GM12878 (cell line): ENCODE measurements around the gene IFNL1. TPM values are rescaled to one million over a fixed set of nuclear protein-coding genes. Genes with fewer than 3 reads are reported as not detected.

Experiments
- ATAC-seq: fragments of 200-7000 bp; cut with Tn5 transposase; 3 replicates; pipeline ENCODE4 v1.9.1; 2020; ENCODE audit warnings: mild to moderate bottlenecking, moderate library complexity
- BruUV-seq: library from RNA; stranded (reverse); fragments of 400-500 nt; replicated peaks from 2 replicates; lab custom pipeline; 2021; lab: Mats Ljungman, UMichigan
- CTCF ChIA-PET: fragments of 300-600 bp; sonication (Branson Sonifier 250); formaldehyde crosslinking; extraction: SDS; loops from one replicate; lab custom pipeline; 2021; ENCODE audit warnings: inconsistent platforms; lab: Yijun Ruan, JAX
- POLR2A ChIA-PET: fragments of 350-600 bp; formaldehyde crosslinking; extraction: SDS; loops from one replicate; lab custom pipeline; 2021; ENCODE audit warnings: inconsistent platforms; lab: Charles Lee
- RAD21 ChIA-PET: fragments of 300-600 bp; sonication (Branson Sonifier 250); formaldehyde crosslinking; loops from one replicate; lab custom pipeline; 2023; ENCODE audit warnings: antibody characterized with exemption; ENCODE audit not compliant: unreplicated experiment; lab: Charles Lee
- SMC1A ChIA-PET: fragments of 300-600 bp; sonication (Branson Sonifier 250); formaldehyde crosslinking; loops from one replicate; lab custom pipeline; 2023; ENCODE audit not compliant: unreplicated experiment, uncharacterized antibody; lab: Charles Lee
- DNase-seq: peaks from one replicate; pipeline ENCODE4 v3.0.0-alpha.2; 2011; ENCODE audit warnings: low read depth, low spot score
- FAIRE-seq: peaks from 3 replicates; lab custom pipeline; 2011; peaks lifted over from hg19 to GRCh38; lab: Jason Lieb, UNC
- H2AFZ ChIP-seq: 2 replicates; pipeline ENCODE4 v1.6.0; 2011; ENCODE audit warnings: low read depth, low read length, control low read depth; ENCODE audit not compliant: control insufficient read depth
- H3K27ac ChIP-seq: 2 replicates; pipeline ENCODE4 v1.5.1; 2011; ENCODE audit warnings: control low read depth; ENCODE audit not compliant: control insufficient read depth, insufficient read depth
- H3K27me3 ChIP-seq, 2 experiments: replicated peaks in 1 of 2; 2 replicates each; pipeline versions ENCODE4 v1.6.0 to v1.6.1; 2011; ENCODE audit warnings: low read length in 1 of 2; ENCODE audit not compliant: control insufficient read depth in 2 of 2, insufficient read depth in 2 of 2
- H3K36me3 ChIP-seq, 2 experiments: 2 replicates each; pipeline ENCODE4 v1.5.1; 2011; ENCODE audit warnings: low read length in 1 of 2; ENCODE audit not compliant: control insufficient read depth in 2 of 2, insufficient read depth in 2 of 2
- H3K4me1 ChIP-seq: 2 replicates; pipeline ENCODE4 v1.6.1; 2011; ENCODE audit warnings: mild to moderate bottlenecking, low read length, moderate library complexity, mixed read lengths; ENCODE audit not compliant: control insufficient read depth, insufficient read depth
- H3K4me2 ChIP-seq: 2 replicates; pipeline ENCODE4 v1.6.0; 2011; ENCODE audit warnings: control low read depth; ENCODE audit not compliant: control insufficient read depth, insufficient read depth
- H3K4me3 ChIP-seq: fragments of 200-600 bp; sonication (generic); 2 replicates; pipeline ENCODE4 v1.5.1; 2016
- H3K79me2 ChIP-seq: 2 replicates; pipeline ENCODE4 v1.6.0; 2011; ENCODE audit warnings: low read length; ENCODE audit not compliant: control insufficient read depth, insufficient read depth
- H3K9ac ChIP-seq: 2 replicates; pipeline ENCODE4 v1.8.0; 2011; ENCODE audit warnings: low read length, control low read depth, mixed read lengths; ENCODE audit not compliant: control insufficient read depth, insufficient read depth
- H3K9me3 ChIP-seq: replicated peaks from 3 replicates; pipeline ENCODE4 v1.5.1; 2011; ENCODE audit warnings: mild to moderate bottlenecking, low read length; ENCODE audit not compliant: control insufficient read depth, insufficient read depth
- H4K20me1 ChIP-seq: 2 replicates; pipeline ENCODE4 v1.6.0; 2011; ENCODE audit not compliant: control insufficient read depth, insufficient read depth
- FOS ChIP-seq: IDR thresholded peaks from 3 replicates; pipeline ENCODE4 v1.6.1; 2011; ENCODE audit warnings: borderline replicate concordance; ENCODE audit not compliant: insufficient read length; ENCODE audit errors: extremely low read depth
- KLF5 ChIP-seq: fragments of 450-650 bp; IDR thresholded peaks from 2 replicates; pipeline ENCODE4 v1.6.1; 2014; ENCODE audit warnings: mild to moderate bottlenecking; ENCODE audit not compliant: partially characterized antibody
- NFYB ChIP-seq: IDR thresholded peaks from 2 replicates; pipeline ENCODE4 v1.6.1; 2011; ENCODE audit warnings: low read depth, mild to moderate bottlenecking, low read length, improper control_type of control experiment, moderate library complexity; ENCODE audit not compliant: insufficient read depth
- WGBS: methylation state at CpG from one replicate; pipeline ENCODE4 v1.1.6; 2016; ENCODE audit warnings: low lambda C conversion rate; ENCODE audit not compliant: insufficient replicate concordance, insufficient coverage; ENCODE audit errors: missing lambda C conversion rate; 5-methylcytosine and 5-hydroxymethylcytosine counted together
- in situ Hi-C: fragments of 300-500 bp; cut with MboI; formaldehyde crosslinking; loops from 9 replicates; pipeline ENCODE4 v1.14.3; 2018; ENCODE audit warnings: mixed read lengths
- intact Hi-C: fragments of 100-400 bp; cut with micrococcal nuclease; formaldehyde crosslinking; loops from one replicate; pipeline ENCODE4 v1.14.2; 2022; ENCODE audit not compliant: unreplicated experiment
- polyA plus RNA-seq, 11 experiments: library from polyadenylated mRNA; depleted of rRNA in 4 of 11; unstranded in 6 of 11; stranded (reverse) in 5 of 11; fragments of >200 nt; fragmentation: Nextera tagmentation in 4 of 11; fragmentation: Illumina TruSeq in 1 of 11; extraction: Ambion mirVana in 4 of 11; extraction: Trizol in 1 of 11; gene quantifications; 1 replicate in 1 of 11; 2 replicates in 10 of 11; pipeline versions ENCODE4 v1.2.1 to v1.2.3, GENCODE V29; 2011 to 2016; ENCODE audit warnings: inconsistent platforms in 2 of 11, missing spikeins in 2 of 11, low read depth in 1 of 11
- total RNA-seq, 4 experiments: library from RNA; depleted of rRNA in 3 of 4; stranded (reverse); fragments of >200 nt in 3 of 4; fragmentation: Illumina TruSeq in 1 of 4; extraction: Trizol in 1 of 4; gene quantifications; 2 replicates each; pipeline versions ENCODE4 v1.2.1 to v1.2.3, GENCODE V29; 2013 to 2021
- TF ChIP-seq, protein P1 (sequence below): IDR thresholded peaks from 2 replicates; pipeline ENCODE4 v1.6.1; 2011; ENCODE audit warnings: borderline replicate concordance, low read depth, mild to moderate bottlenecking, moderate library complexity, low read length; ENCODE audit not compliant: insufficient read depth, poor library complexity, severe bottlenecking

The IFNL1 gene
- total and polyA plus RNA-seq, 10 of the 15 experiments (the other 5 are each of a cell fraction or from before 2014, with no cell fraction given): not detected

DNA sequence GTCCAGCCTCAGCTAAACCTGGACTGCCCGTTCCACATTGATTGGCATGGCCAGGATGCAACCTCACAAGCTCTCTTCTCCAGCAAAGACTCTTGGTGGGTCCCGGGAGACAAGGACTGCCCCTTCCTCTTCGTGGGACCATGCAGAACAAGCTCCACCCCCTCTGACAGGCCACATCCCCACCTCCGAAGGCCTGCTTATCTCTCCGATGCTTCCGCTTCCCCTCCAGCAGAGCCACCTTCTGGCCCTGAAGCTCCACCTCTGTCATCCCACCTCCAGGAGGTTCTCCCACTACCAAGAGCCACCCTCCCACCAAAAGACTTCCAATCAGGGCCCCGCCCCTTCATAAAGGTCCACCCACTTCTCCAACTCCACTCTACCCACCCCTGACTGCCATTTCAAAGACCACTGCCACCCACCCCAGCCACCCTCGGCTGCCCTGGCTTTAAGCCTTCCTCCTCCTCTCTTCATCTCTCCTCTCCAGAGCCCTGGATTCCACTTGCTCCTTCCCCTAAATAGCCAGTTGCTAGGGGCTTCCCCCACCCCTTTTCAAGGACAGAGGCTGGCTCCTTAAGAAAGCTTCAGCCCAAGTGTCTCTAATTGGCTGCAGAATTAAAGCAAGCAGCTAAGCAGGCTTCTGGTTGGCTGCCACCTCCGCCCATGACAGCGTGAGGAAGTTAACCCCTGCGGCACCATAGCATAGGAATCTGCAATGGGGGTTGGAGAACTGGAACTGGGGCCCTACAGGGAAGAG lies 14.5 kb downstream of the IFNL1 start:
- SMC1A ChIA-PET: no interaction called here
- RAD21 ChIA-PET: no interaction called here
- Histone ChIP-seq H4K20me1 (0 out of 2 replicates have a peak, but pooled peaks cover 2% of the 10 kb centered on the region), H3K36me3 (no peaks in the 10 kb centered on the region; a peak in 1 of 4 replicates), H2AFZ (no peak overlapping the region), H3K4me2 (no peak overlapping the region), H3K27me3 (no peaks in the 10 kb centered on the region), H3K9me3 (no peaks in the 10 kb centered on the region), H3K4me1 (no peaks in the 10 kb centered on the region), H3K27ac (no peak overlapping the region), H3K9ac (no peak overlapping the region), H3K4me3 (no peak overlapping the region), H3K79me2 (no peaks in the 10 kb centered on the region)
- CTCF ChIA-PET: no interaction called here
- POLR2A ChIA-PET: no interaction called here
- ATAC-seq: no peak
- 46% methylated on average over 11 of the region's 11 CpGs for WGBS
- in situ Hi-C loops (no loop called here), intact Hi-C loops (no loop called here)
- DNase-seq: no peak
- no TSS peak for BruUV-seq
- FAIRE-seq: no peak
- no peak for TF ChIP-seq FOS
- TF ChIP-seq NFYB: peak; percentile 51

DNA sequence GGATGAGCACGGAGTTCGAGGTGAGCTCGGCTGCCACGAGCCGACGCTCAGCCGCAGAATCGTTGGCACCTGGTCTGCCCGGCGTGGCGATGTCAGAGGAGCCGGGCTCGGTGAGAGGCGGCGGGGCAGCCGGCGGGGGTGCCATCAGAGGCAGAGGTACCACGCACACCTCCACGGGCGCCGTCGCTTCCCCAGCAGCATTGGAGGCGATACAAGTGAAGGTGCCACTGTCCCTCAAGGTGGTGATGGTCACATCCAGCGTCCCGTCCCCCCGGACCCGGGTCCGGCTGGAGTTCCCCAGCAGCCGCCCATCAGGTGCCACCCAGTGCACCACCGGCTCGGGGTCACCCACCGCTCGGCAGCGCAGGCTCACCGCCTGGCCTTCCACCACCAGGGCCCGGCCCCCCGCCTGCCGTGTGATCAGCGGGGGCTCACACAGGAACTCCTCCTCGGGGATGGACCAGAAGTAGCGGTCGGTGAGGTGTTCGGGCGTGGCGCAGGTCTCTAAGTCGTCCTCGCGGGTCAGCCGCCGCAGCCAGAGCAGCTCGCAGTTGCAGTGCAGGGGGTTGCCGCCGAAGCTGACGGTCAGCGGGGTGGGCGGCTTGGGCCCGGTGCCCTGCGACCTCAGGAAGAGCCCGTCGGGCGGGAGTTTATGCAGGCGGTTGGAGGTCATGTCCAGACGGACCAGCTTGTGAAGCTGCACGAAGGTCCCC lies 18.0 kb downstream of the IFNL1 start:
- Histone ChIP-seq H3K4me1 (no peaks in the 10 kb centered on the region), H4K20me1 (0 out of 2 replicates have a peak, but pooled peaks cover 2% of the 10 kb centered on the region), H3K79me2 (no peaks in the 10 kb centered on the region), H3K9ac (no peak overlapping the region), H3K9me3 (no peaks in the 10 kb centered on the region), H3K4me3 (no peak overlapping the region), H3K4me2 (no peak overlapping the region), H3K27ac (no peak overlapping the region), H3K27me3 (no peaks in the 10 kb centered on the region), H2AFZ (no peak overlapping the region), H3K36me3 (no peaks in the 10 kb centered on the region; a peak in 1 of 4 replicates)
- FAIRE-seq (no peak), ATAC-seq (no peak), DNase-seq (no peak)
- RAD21 ChIA-PET: no interaction called here
- POLR2A ChIA-PET: no interaction called here
- in situ Hi-C loops: no loop called here
- intact Hi-C loops: no loop called here
- WGBS: 88% methylated on average over 64 of the region's 64 CpGs
- no TSS peak for BruUV-seq
- CTCF ChIA-PET: no interaction called here
- SMC1A ChIA-PET: no interaction called here
- TF ChIP-seq, protein P1, sequence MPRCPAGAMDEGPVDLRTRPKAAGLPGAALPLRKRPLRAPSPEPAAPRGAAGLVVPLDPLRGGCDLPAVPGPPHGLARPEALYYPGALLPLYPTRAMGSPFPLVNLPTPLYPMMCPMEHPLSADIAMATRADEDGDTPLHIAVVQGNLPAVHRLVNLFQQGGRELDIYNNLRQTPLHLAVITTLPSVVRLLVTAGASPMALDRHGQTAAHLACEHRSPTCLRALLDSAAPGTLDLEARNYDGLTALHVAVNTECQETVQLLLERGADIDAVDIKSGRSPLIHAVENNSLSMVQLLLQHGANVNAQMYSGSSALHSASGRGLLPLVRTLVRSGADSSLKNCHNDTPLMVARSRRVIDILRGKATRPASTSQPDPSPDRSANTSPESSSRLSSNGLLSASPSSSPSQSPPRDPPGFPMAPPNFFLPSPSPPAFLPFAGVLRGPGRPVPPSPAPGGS: no peak
- no peak for TF ChIP-seq KLF5
